ENCODE measurements around the gene C10orf105. TPM values are rescaled to one million over a fixed set of nuclear protein-coding genes. Genes with fewer than 3 reads are reported as not detected.

Gene C10orf105
- total and polyA plus RNA-seq, 2 of the 8 experiments (the other 6 are each of a cell fraction or from before 2014, with no cell fraction given) = 0.71 to 0.73 TPM

GRCh38 chr10:71739358-71739900 lies 19.9 kb upstream of the C10orf105 start (continued):
- TF ChIP-seq USF2 (IDR thresholded peaks at IDR 0.05; ENCODE audit: low read length) = no peak
- no peak for TF ChIP-seq KDM4A (IDR thresholded peaks at IDR 0.05; ENCODE audit: low read depth, low read length, severe bottlenecking)
- TF ChIP-seq TAF7 (optimal IDR thresholded peaks at IDR 0.05; ENCODE audit: borderline replicate concordance, low read depth, low read length) = no peak
- TF ChIP-seq RFX5 (IDR thresholded peaks at IDR 0.05; ENCODE audit: borderline replicate concordance, low read depth, low read length) = no peak
- no peak for TF ChIP-seq KDM1A (IDR thresholded peaks at IDR 0.05; ENCODE audit: borderline replicate concordance, low read length)
- TF ChIP-seq TEAD4 (IDR thresholded peaks at IDR 0.05; ENCODE audit: low read depth, low read length) = no peak
- TF ChIP-seq POLR2AphosphoS5 (IDR thresholded peaks at IDR 0.05; ENCODE audit: low read depth, low read length) = no peak
- no peak for TF ChIP-seq MAFK (IDR thresholded peaks at IDR 0.05; ENCODE audit: low read depth, low read length)
- no peak for TF ChIP-seq BACH1 (IDR thresholded peaks at IDR 0.05; ENCODE audit: low read length)
- no peak for TF ChIP-seq JUND (IDR thresholded peaks at IDR 0.05; ENCODE audit: low read length)
- no peak for TF ChIP-seq BRCA1 (IDR thresholded peaks at IDR 0.05; ENCODE audit: low read depth, low read length)
